Measurements from ENCODE around the gene DPAGT1. TPM values are rescaled to one million over a fixed set of nuclear protein-coding genes. Genes with fewer than 3 reads are reported as not detected.

Gene DPAGT1
- total RNA-seq, 1 experiment from 2014 or later, result 45.1 TPM

DNA sequence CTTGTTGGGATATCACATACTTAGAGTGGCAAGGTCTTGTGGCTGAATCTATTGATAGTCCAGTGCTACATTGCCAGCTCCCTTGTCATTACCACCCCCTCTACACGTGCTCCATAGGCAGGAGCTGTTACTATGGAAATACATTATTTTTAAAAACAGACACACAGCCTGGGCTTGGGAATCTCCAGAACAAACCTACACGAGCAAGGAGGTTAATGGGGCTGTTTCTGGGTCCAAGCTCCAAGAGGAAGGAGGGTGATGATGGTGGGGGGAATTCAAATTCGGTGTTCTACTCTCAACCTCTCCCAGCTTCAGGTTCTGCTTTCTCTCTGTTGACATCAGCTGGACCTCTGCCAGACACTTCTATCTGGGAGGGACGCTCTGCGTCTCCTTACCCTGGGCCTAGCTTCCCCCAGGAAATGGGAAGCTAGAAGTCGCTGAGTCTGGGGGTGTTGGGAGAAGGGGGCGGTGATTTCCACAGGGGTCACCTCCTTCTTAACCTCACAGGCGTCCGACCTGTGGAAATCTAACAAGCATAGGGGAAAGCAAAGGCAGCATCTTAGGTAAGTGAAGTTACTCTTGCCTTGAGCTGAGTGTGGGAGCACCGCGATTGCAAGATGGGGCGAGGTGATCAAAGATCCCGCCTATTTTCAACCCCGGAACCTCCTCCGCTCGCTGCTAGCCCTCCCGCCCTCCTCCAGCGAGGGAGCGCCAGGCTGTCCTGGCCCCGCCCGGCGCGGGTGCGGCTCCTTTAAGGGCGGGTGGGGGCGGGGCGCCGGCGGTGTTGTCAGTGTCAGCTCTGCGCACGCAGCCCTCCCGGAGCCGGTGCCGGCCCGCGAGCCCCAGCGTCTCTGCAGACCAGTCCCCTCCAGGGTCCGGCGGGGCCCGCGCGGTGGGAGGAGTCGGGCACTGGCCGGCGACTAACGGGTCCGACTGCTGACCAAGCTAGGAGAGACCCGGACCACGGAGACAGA lies 5.2 kb upstream of the DPAGT1 start, which contains the start of gene C2CD2L:
C2CD2L (plus strand) TSS at position 781 of the 974 bp plus-strand sequence. CDS start 398 bp downstream, outside the sequence.
- Histone ChIP-seq H3K4me2 (ENCODE audit: low read length) (peak within 1 kb of the TSS; percentile 97), H3K4me1 (ENCODE audit: control insufficient read depth in 1 of 2, insufficient read depth in 2 of 2, low read length in 2 of 2) (peaks cover 32 to 43% of the 10 kb centered on the region in 2 experiments), H3K9me3 (ENCODE audit: control insufficient read depth in 1 of 2, insufficient read depth in 1 of 2, low read depth in 1 of 2, low read length in 2 of 2) (no peaks in the 10 kb centered on the region), H3K4me3 (replicated peaks in 1 of 2; ENCODE audit: low read depth in 1 of 2, low read length in 2 of 2) (peak within 1 kb of the TSS; percentile 72 to 85), H3K9ac (ENCODE audit: low read length) (peak within 1 kb of the TSS; percentile 84), H3K27me3 (ENCODE audit: insufficient read depth, low read length) (no peaks in the 10 kb centered on the region), H4K20me1 (ENCODE audit: insufficient read depth) (no peaks in the 10 kb centered on the region), H2AFZ (ENCODE audit: low read depth, low read length, poor library complexity, severe bottlenecking) (no peak within 1 kb of the TSS), H3K9me2 (ENCODE audit: insufficient read depth) (no peaks in the 10 kb centered on the region), H3K36me3 (ENCODE audit: control insufficient read depth in 1 of 2, insufficient read depth in 2 of 2, low read length in 2 of 2) (peaks cover 0 to 4% of the 10 kb centered on the region in 2 experiments; a peak in 2 of 4 replicates), H3K27ac (ENCODE audit: low read depth, low read length) (peak within 1 kb of the TSS; percentile 75), H3K79me2 (ENCODE audit: insufficient read depth, low read length) (peaks cover 6% of the 10 kb centered on the region; the same call in 1 of the 2 replicates)
- CTCF ChIA-PET, result interaction anchor here (0.9 to 1.0 kb wide), 2 partner anchors 90 to 231 kb away, joined by 3 to 4 read pairs; no protein-coding TSS in a partner anchor
- RAD21 ChIA-PET (ENCODE audit: low non-redundant PET in 1 of 2, low total read pairs in 2 of 2, uncharacterized antibody in 2 of 2, unreplicated experiment in 2 of 2), result no interaction called here
- no peak for TF ChIP-seq ZBTB33 (IDR thresholded peaks at IDR 0.05; ENCODE audit: extremely low read depth, insufficient replicate concordance, low read length)
- TF ChIP-seq ZNF274 (IDR thresholded peaks at IDR 0.05; ENCODE audit: low read depth, low read length), result no peak
- TF ChIP-seq TCF7L2 (IDR thresholded peaks at IDR 0.05; ENCODE audit: borderline replicate concordance, extremely low read depth, insufficient read depth, insufficient read length), result peak; percentile 91
- no peak for TF ChIP-seq SP1 (IDR thresholded peaks at IDR 0.05; ENCODE audit: low read depth)
- TF ChIP-seq SIN3A (IDR thresholded peaks at IDR 0.05; ENCODE audit: low read depth), result no peak
- peak; percentile 56 for TF ChIP-seq YY1 (IDR thresholded peaks at IDR 0.05; ENCODE audit: extremely low read depth, insufficient replicate concordance, low read depth, low read length)
- TF ChIP-seq, protein P1, sequence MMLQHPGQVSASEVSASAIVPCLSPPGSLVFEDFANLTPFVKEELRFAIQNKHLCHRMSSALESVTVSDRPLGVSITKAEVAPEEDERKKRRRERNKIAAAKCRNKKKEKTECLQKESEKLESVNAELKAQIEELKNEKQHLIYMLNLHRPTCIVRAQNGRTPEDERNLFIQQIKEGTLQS (IDR thresholded peaks at IDR 0.05), result no peak
- TF ChIP-seq EZH2 (IDR thresholded peaks at IDR 0.05), result no peak
- TF ChIP-seq, protein P2, sequence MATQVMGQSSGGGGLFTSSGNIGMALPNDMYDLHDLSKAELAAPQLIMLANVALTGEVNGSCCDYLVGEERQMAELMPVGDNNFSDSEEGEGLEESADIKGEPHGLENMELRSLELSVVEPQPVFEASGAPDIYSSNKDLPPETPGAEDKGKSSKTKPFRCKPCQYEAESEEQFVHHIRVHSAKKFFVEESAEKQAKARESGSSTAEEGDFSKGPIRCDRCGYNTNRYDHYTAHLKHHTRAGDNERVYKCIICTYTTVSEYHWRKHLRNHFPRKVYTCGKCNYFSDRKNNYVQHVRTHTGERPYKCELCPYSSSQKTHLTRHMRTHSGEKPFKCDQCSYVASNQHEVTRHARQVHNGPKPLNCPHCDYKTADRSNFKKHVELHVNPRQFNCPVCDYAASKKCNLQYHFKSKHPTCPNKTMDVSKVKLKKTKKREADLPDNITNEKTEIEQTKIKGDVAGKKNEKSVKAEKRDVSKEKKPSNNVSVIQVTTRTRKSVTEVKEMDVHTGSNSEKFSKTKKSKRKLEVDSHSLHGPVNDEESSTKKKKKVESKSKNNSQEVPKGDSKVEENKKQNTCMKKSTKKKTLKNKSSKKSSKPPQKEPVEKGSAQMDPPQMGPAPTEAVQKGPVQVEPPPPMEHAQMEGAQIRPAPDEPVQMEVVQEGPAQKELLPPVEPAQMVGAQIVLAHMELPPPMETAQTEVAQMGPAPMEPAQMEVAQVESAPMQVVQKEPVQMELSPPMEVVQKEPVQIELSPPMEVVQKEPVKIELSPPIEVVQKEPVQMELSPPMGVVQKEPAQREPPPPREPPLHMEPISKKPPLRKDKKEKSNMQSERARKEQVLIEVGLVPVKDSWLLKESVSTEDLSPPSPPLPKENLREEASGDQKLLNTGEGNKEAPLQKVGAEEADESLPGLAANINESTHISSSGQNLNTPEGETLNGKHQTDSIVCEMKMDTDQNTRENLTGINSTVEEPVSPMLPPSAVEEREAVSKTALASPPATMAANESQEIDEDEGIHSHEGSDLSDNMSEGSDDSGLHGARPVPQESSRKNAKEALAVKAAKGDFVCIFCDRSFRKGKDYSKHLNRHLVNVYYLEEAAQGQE (IDR thresholded peaks at IDR 0.05; ENCODE audit: low read depth), result no peak
- TF ChIP-seq POLR2AphosphoS5 (IDR thresholded peaks at IDR 0.05; ENCODE audit: low read depth, low read length), result peak; percentile 76
- TF ChIP-seq POLR2A (IDR thresholded peaks at IDR 0.05; ENCODE audit: borderline replicate concordance, extremely low read depth, insufficient read depth, insufficient read length), result no peak
- no peak for TF ChIP-seq JUND (IDR thresholded peaks at IDR 0.05)
- no peak for TF ChIP-seq EZH2phosphoT487 (IDR thresholded peaks at IDR 0.05; ENCODE audit: borderline replicate concordance)
- POLR2A ChIA-PET, result interaction anchor here (0.5 to 3.5 kb wide), 6 partner anchors 11 to 90 kb away, joined by 3 to 23 read pairs (median 5); partner anchors contain the start of genes HINFP and HMBS
- DNase-seq (ENCODE audit: low read depth, low spot score) (peak; percentile 72), ATAC-seq (peak; percentile 86)
- intact Hi-C loops (cut with micrococcal nuclease), result loop anchor here (10.0 kb wide), 1 partner anchor 188 kb away; no protein-coding TSS in a partner anchor
- TSS peak; percentile 78 for BruUV-seq (replicated peaks)
